ENCODE data around the gene LSM14A. TPM values are rescaled to one million over a fixed set of nuclear protein-coding genes. Genes with fewer than 3 reads are reported as not detected.
A peak's percentile ranks its signal among the peaks of the same experiment; 100 is the strongest.
"Not testable (repeated sequence)": the region's sequence is repeated elsewhere in the genome, so short reads cannot be mapped to it uniquely, and the experiment has no call there.

LSM14A gene
- total RNA-seq, 1 experiment from 2014 or later: 61.4 TPM

GRCh38 chr19:34253167-34253566, 80.9 kb downstream of the LSM14A start:
- not testable (repeated sequence) for H3K9me3 ChIP-seq (replicated peaks)

GRCh38 chr19:34253681-34254045, 81.4 kb downstream of the LSM14A start:
- H3K27me3 ChIP-seq (replicated peaks); DNase-seq (ENCODE audit: low read depth in 1 of 2, low spot score in 2 of 2): not testable (repeated sequence)
- H3K27ac ChIP-seq: peak overlapping the region; percentile 78; the same call in 1 of the 2 replicates

More at GRCh38 chr19:34253167-34253566, 80.9 kb downstream of the LSM14A start:
- H3K36me3 ChIP-seq; H3K27ac ChIP-seq; DNase-seq (ENCODE audit: low read depth in 1 of 2, low spot score in 2 of 2); H3K27me3 ChIP-seq (replicated peaks); H3K4me3 ChIP-seq: not testable (repeated sequence)
- H3K4me1 ChIP-seq (replicated peaks): peaks cover 21% of the 10 kb centered on the region

GRCh38 chr19:34254046-34254697, 81.9 kb downstream of the LSM14A start, which contains the start of gene GARRE1:
Gene GARRE1 (plus strand): TSS chr19:34254554. CDS start chr19:34300474, 45,920 bp downstream.
- Histone ChIP-seq H3K27ac (peak within 1 kb of the TSS; percentile 81), H3K9me3 (replicated peaks) (0 out of 2 replicates have a peak, but pooled peaks cover 4% of the 10 kb centered on the region), H3K36me3 (peaks cover 6% of the 10 kb centered on the region), H3K4me1 (replicated peaks) (peaks cover 22% of the 10 kb centered on the region), H3K27me3 (replicated peaks) (no peaks in the 10 kb centered on the region), H3K4me3 (peak within 1 kb of the TSS; percentile 100)
- peak; percentile 62 to 80 for DNase-seq (ENCODE audit: low read depth in 1 of 2, low spot score in 2 of 2)

More at GRCh38 chr19:34253681-34254045, 81.4 kb downstream of the LSM14A start:
- H3K36me3 ChIP-seq; H3K9me3 ChIP-seq (replicated peaks): not testable (repeated sequence)
- H3K4me3 ChIP-seq: peak overlapping the region; percentile 100
- peaks cover 21% of the 10 kb centered on the region for H3K4me1 ChIP-seq (replicated peaks)

GRCh38 chr19:34254698-34255432, 82.6 kb downstream of the LSM14A start:
- Histone ChIP-seq H3K27me3 (replicated peaks) (no peaks in the 10 kb centered on the region), H3K27ac (peak overlapping the region; percentile 81), H3K9me3 (replicated peaks) (0 out of 2 replicates have a peak, but pooled peaks cover 4% of the 10 kb centered on the region), H3K4me1 (replicated peaks) (peaks cover 29% of the 10 kb centered on the region), H3K36me3 (peaks cover 6% of the 10 kb centered on the region), H3K4me3 (peak overlapping the region; percentile 100)
- peak; percentile 55 to 62 for DNase-seq (ENCODE audit: low read depth in 1 of 2, low spot score in 2 of 2)

GRCh38 chr19:34255546-34255945, 83.2 kb downstream of the LSM14A start:
- Histone ChIP-seq H3K27me3 (replicated peaks) (no peaks in the 10 kb centered on the region), H3K4me1 (replicated peaks) (peaks cover 36% of the 10 kb centered on the region), H3K27ac (peak overlapping the region; percentile 81), H3K36me3 (peaks cover 6% of the 10 kb centered on the region), H3K9me3 (replicated peaks) (0 out of 2 replicates have a peak, but pooled peaks cover 4% of the 10 kb centered on the region), H3K4me3 (peak overlapping the region; percentile 100)
- no peak for DNase-seq (ENCODE audit: low read depth in 1 of 2, low spot score in 2 of 2)

- Histone ChIP-seq H3K36me3 (peaks cover 10% of the 10 kb centered on the region), H3K27me3 (replicated peaks) (no peaks in the 10 kb centered on the region), H3K4me3 (no peak overlapping the region), H3K27ac (no peak overlapping the region), H3K9me3 (replicated peaks) (peaks cover 4% of the 10 kb centered on the region; the same call in 1 of the 2 replicates), H3K4me1 (replicated peaks) (peaks cover 50% of the 10 kb centered on the region)
- DNase-seq (ENCODE audit: low read depth in 1 of 2, low spot score in 2 of 2): no peak
These were observed 84.7 kb downstream of the LSM14A start for GRCh38 chr19:34256835-34257558.

- Histone ChIP-seq H3K36me3 (peaks cover 10% of the 10 kb centered on the region), H3K27ac (no peak overlapping the region)
These were observed 85.2 kb downstream of the LSM14A start for GRCh38 chr19:34257559-34257924.

GRCh38 chr19:34259367-34260095, 87.2 kb downstream of the LSM14A start:
- Histone ChIP-seq H3K27me3 (replicated peaks) (no peaks in the 10 kb centered on the region), H3K9me3 (replicated peaks) (peaks cover 4% of the 10 kb centered on the region; the same call in 1 of the 2 replicates), H3K4me3 (no peak overlapping the region), H3K4me1 (replicated peaks) (peaks cover 61% of the 10 kb centered on the region), H3K36me3 (peaks cover 10% of the 10 kb centered on the region), H3K27ac (peak overlapping the region; percentile 72; the same call in 1 of the 2 replicates)
- peak in 1 of 2 experiments; percentile 49 for DNase-seq (ENCODE audit: low read depth in 1 of 2, low spot score in 2 of 2)

More at GRCh38 chr19:34257559-34257924, 85.2 kb downstream of the LSM14A start:
- Histone ChIP-seq H3K4me1 (replicated peaks) (peaks cover 56% of the 10 kb centered on the region), H3K4me3 (no peak overlapping the region), H3K9me3 (replicated peaks) (peaks cover 4% of the 10 kb centered on the region; the same call in 1 of the 2 replicates), H3K27me3 (replicated peaks) (no peaks in the 10 kb centered on the region)
- DNase-seq (ENCODE audit: low read depth in 1 of 2, low spot score in 2 of 2): no peak

- H3K4me1 ChIP-seq (replicated peaks): peaks cover 52% of the 10 kb centered on the region
- H3K9me3 ChIP-seq (replicated peaks): no peaks in the 10 kb centered on the region; the same call in 1 of the 2 replicates
- H3K27me3 ChIP-seq (replicated peaks): no peaks in the 10 kb centered on the region
- peaks cover 4% of the 10 kb centered on the region for H3K36me3 ChIP-seq
- peak overlapping the region; percentile 72 for H3K27ac ChIP-seq
- peak overlapping the region; percentile 14; the same call in 1 of the 2 replicates for H3K4me3 ChIP-seq
- DNase-seq (ENCODE audit: low read depth in 1 of 2, low spot score in 2 of 2): peak; percentile 60 to 65
These were observed 88.5 kb downstream of the LSM14A start for GRCh38 chr19:34260771-34261173.

GRCh38 chr19:34261334-34262109, 89.2 kb downstream of the LSM14A start:
- Histone ChIP-seq H3K9me3 (replicated peaks) (no peaks in the 10 kb centered on the region; the same call in 1 of the 2 replicates), H3K27me3 (replicated peaks) (no peaks in the 10 kb centered on the region), H3K27ac (peak overlapping the region; percentile 72), H3K36me3 (peaks cover 4% of the 10 kb centered on the region), H3K4me3 (no peak overlapping the region), H3K4me1 (replicated peaks) (peaks cover 47% of the 10 kb centered on the region)
- DNase-seq (ENCODE audit: low read depth in 1 of 2, low spot score in 2 of 2): no peak

GRCh38 chr19:34263745-34264237, 91.5 kb downstream of the LSM14A start:
- peaks cover 6% of the 10 kb centered on the region for H3K36me3 ChIP-seq
- DNase-seq (ENCODE audit: low read depth in 1 of 2, low spot score in 2 of 2): no peak
- no peak overlapping the region for H3K27ac ChIP-seq
- H3K4me3 ChIP-seq: no peak overlapping the region
- H3K9me3 ChIP-seq (replicated peaks): no peaks in the 10 kb centered on the region; the same call in 1 of the 2 replicates
- H3K4me1 ChIP-seq (replicated peaks): peaks cover 47% of the 10 kb centered on the region
- no peaks in the 10 kb centered on the region for H3K27me3 ChIP-seq (replicated peaks)

GRCh38 chr19:34265221-34265650, 92.9 kb downstream of the LSM14A start:
- DNase-seq (ENCODE audit: low read depth in 1 of 2, low spot score in 2 of 2): no peak

More at GRCh38 chr19:34265221-34265650, 92.9 kb downstream of the LSM14A start:
- Histone ChIP-seq H3K9me3 (replicated peaks) (no peaks in the 10 kb centered on the region; the same call in 1 of the 2 replicates), H3K27me3 (replicated peaks) (no peaks in the 10 kb centered on the region), H3K4me1 (replicated peaks) (peaks cover 49% of the 10 kb centered on the region), H3K36me3 (peaks cover 6% of the 10 kb centered on the region), H3K27ac (no peak overlapping the region), H3K4me3 (no peak overlapping the region)
